Mesendoderm (in vitro differentiated cells): ENCODE data around the gene EIF1.
A peak's percentile ranks its signal among the peaks of the same experiment; 100 is the strongest.

ENCODE experiments used
- DNase-seq: peaks from one replicate; pipeline ENCODE4 v3.0.0; 2013
- H2AK5ac ChIP-seq: 2 replicates; pipeline ENCODE4 v1.6.1; 2013; ENCODE audit warnings: low read length, inconsistent platforms
- H2BK120ac ChIP-seq: 2 replicates; pipeline ENCODE4 v1.6.1; 2013; ENCODE audit warnings: low read depth, mild to moderate bottlenecking, low read length, moderate library complexity, mixed read lengths
- H2BK15ac ChIP-seq: replicated peaks from 2 replicates; pipeline ENCODE4 v1.6.1; 2013; ENCODE audit warnings: low read depth, mild to moderate bottlenecking, moderate library complexity
- H2BK5ac ChIP-seq: 2 replicates; pipeline ENCODE4 v1.6.1; 2013; ENCODE audit warnings: low read length, inconsistent platforms
- H3K18ac ChIP-seq: 2 replicates; pipeline ENCODE4 v1.6.1; 2013; ENCODE audit warnings: mild to moderate bottlenecking, low read length, mixed read lengths
- H3K23ac ChIP-seq: one replicate; pipeline ENCODE4 v1.6.1; 2013; ENCODE audit warnings: low read length
- H3K27ac ChIP-seq: 2 replicates; pipeline ENCODE4 v1.5.1; 2013; ENCODE audit warnings: low read depth, mild to moderate bottlenecking, inconsistent platforms, low read length, moderate library complexity
- H3K27me3 ChIP-seq: 2 replicates; pipeline ENCODE4 v1.6.1; 2013; ENCODE audit warnings: low read length, control low read depth, mild to moderate bottlenecking, inconsistent platforms; ENCODE audit not compliant: insufficient read depth, poor library complexity
- H3K36me3 ChIP-seq: 2 replicates; pipeline ENCODE4 v1.6.1; 2013; ENCODE audit warnings: low read length, inconsistent platforms; ENCODE audit not compliant: control insufficient read depth, insufficient read depth
- H3K4ac ChIP-seq: one replicate; pipeline ENCODE4 v1.6.1; 2013; ENCODE audit warnings: low read depth, mild to moderate bottlenecking, low read length, moderate library complexity
- H3K4me1 ChIP-seq: 2 replicates; pipeline ENCODE4 v1.6.1; 2013; ENCODE audit warnings: low read depth, low read length, inconsistent platforms; ENCODE audit not compliant: control insufficient read depth
- H3K4me2 ChIP-seq: 2 replicates; pipeline ENCODE4 v1.6.1; 2013; ENCODE audit warnings: low read length
- H3K4me3 ChIP-seq: 2 replicates; pipeline ENCODE4 v1.5.1; 2013; ENCODE audit warnings: mild to moderate bottlenecking, low read length
- H3K56ac ChIP-seq: one replicate; pipeline ENCODE4 v1.6.1; 2013; ENCODE audit warnings: low read length
- H3K79me1 ChIP-seq: 2 replicates; pipeline ENCODE4 v1.6.1; 2013; ENCODE audit warnings: low read length, inconsistent platforms
- H3K79me2 ChIP-seq: 2 replicates; pipeline ENCODE4 v1.6.1; 2013; ENCODE audit warnings: mild to moderate bottlenecking, low read length; ENCODE audit not compliant: control insufficient read depth, insufficient read depth
- H3K9ac ChIP-seq: 2 replicates; pipeline ENCODE4 v1.6.1; 2013; ENCODE audit warnings: low read length, inconsistent platforms
- H4K5ac ChIP-seq: one replicate; pipeline ENCODE4 v1.6.1; 2013; ENCODE audit warnings: low read length
- H4K8ac ChIP-seq: one replicate; pipeline ENCODE4 v1.6.1; 2013; ENCODE audit warnings: low read depth, mild to moderate bottlenecking, control low read depth, low read length, moderate library complexity
- WGBS: extraction: QIAGEN DNeasy Blood & Tissue Kit; methylation state at CpG from one replicate; pipeline ENCODE4 v1.1.7; 2013; ENCODE audit warnings: low lambda C conversion rate, missing lambda C conversion rate; ENCODE audit not compliant: insufficient coverage; ENCODE audit errors: extremely low coverage; 5-methylcytosine and 5-hydroxymethylcytosine counted together

The EIF1 gene

GRCh38 chr17:41725134-41725533 is 36.4 kb downstream of the EIF1 start:
- H3K27ac ChIP-seq, result no peak overlapping the region
- H2BK120ac ChIP-seq, result no peak overlapping the region
- H3K36me3 ChIP-seq, result no peaks in the 10 kb centered on the region
- no peak overlapping the region for H3K9ac ChIP-seq
- no peak overlapping the region for H2BK15ac ChIP-seq
- no peak overlapping the region for H2BK5ac ChIP-seq
- no CpG with 5 or more reads among the region's 5 CpGs for WGBS
- no peak overlapping the region for H3K18ac ChIP-seq
- H4K5ac ChIP-seq, result no peak overlapping the region
- no peak overlapping the region for H3K23ac ChIP-seq
- H3K4me1 ChIP-seq, result no peaks in the 10 kb centered on the region
- H3K79me1 ChIP-seq, result no peaks in the 10 kb centered on the region
- H3K79me2 ChIP-seq, result no peaks in the 10 kb centered on the region
- H3K56ac ChIP-seq, result no peak overlapping the region
- no peak for DNase-seq
- no peak overlapping the region for H3K4ac ChIP-seq
- H4K8ac ChIP-seq, result no peak overlapping the region
- no peak overlapping the region for H2AK5ac ChIP-seq
- H3K4me2 ChIP-seq, result no peak overlapping the region
- H3K4me3 ChIP-seq, result no peak overlapping the region
- no peaks in the 10 kb centered on the region for H3K27me3 ChIP-seq

DNA sequence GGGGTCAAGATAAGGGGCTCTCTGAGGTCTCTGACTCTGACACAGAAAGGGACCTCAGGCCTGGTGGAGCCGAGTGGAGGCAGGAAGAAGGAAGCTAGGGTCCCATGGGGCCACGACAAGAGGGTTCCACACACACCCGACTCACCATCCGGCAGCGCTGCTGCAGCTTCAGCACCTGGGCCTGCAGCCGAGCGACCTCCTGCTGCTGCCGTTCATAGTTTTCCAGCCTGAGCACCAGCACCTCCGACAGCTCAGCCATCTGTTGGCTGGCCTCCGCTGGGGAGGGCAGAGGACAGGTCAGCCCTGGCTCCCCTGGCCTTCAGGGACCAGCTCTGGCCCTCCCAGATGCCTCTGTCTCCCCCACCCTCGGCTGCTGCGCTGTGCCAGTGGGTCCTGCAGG is 39.4 kb downstream of the EIF1 start:
- H3K79me2 ChIP-seq, result no peaks in the 10 kb centered on the region
- no peak overlapping the region for H3K56ac ChIP-seq
- no peak overlapping the region for H3K4me2 ChIP-seq
- no CpG with 5 or more reads among the region's 12 CpGs for WGBS
- H3K9ac ChIP-seq, result no peak overlapping the region
- H3K18ac ChIP-seq, result no peak overlapping the region
- H3K4me1 ChIP-seq, result no peaks in the 10 kb centered on the region
- no peaks in the 10 kb centered on the region for H3K36me3 ChIP-seq
- no peak overlapping the region for H4K5ac ChIP-seq
- no peak overlapping the region for H3K4ac ChIP-seq
- no peak for DNase-seq
- no peaks in the 10 kb centered on the region for H3K79me1 ChIP-seq
- no peak overlapping the region for H3K27ac ChIP-seq
- no peak overlapping the region for H2BK15ac ChIP-seq
- no peak overlapping the region for H3K23ac ChIP-seq
- no peak overlapping the region for H3K4me3 ChIP-seq
- no peak overlapping the region for H2BK5ac ChIP-seq
- H4K8ac ChIP-seq, result no peak overlapping the region
- no peaks in the 10 kb centered on the region for H3K27me3 ChIP-seq
- no peak overlapping the region for H2AK5ac ChIP-seq
- no peak overlapping the region for H2BK120ac ChIP-seq

- H3K79me1 ChIP-seq, result no peaks in the 10 kb centered on the region
- H3K4me2 ChIP-seq, result no peak overlapping the region
- no peak for DNase-seq
- H3K23ac ChIP-seq, result no peak overlapping the region
- H3K4me3 ChIP-seq, result no peak overlapping the region
- H4K8ac ChIP-seq, result no peak overlapping the region
- H3K4me1 ChIP-seq, result no peaks in the 10 kb centered on the region
- H3K56ac ChIP-seq, result no peak overlapping the region
- H3K36me3 ChIP-seq, result no peaks in the 10 kb centered on the region
- H2BK5ac ChIP-seq, result no peak overlapping the region
- no peak overlapping the region for H2BK15ac ChIP-seq
- H3K27me3 ChIP-seq, result peaks cover 9% of the 10 kb centered on the region
- no peak overlapping the region for H2AK5ac ChIP-seq
- H3K9ac ChIP-seq, result no peak overlapping the region
- no peaks in the 10 kb centered on the region for H3K79me2 ChIP-seq
- no peak overlapping the region for H3K27ac ChIP-seq
- no peak overlapping the region for H4K5ac ChIP-seq
- WGBS, result no CpG with 5 or more reads among the region's 4 CpGs
- no peak overlapping the region for H2BK120ac ChIP-seq
- H3K18ac ChIP-seq, result no peak overlapping the region
- no peak overlapping the region for H3K4ac ChIP-seq
These were observed 41.8 kb downstream of the EIF1 start for GRCh38 chr17:41730479-41730878.

DNA sequence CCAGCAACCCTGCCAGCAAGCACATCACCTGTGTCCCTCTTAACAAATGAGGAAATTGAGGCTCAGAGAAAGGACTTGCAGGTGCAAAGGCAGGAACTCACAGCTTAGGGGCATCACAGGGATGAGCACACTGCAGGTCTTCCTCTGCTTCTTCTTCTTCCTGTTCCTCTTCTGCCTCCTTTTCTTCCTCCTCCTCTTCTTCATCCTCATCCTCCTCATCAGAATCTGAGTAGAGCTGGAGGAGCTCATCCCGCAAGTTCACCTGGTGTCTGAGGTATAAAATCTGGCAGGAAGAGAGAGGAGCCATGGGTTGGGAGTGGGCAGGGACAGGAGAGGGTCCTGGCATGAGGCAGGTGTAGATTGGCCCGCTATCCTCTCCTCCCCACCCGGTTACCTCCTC is 43.2 kb downstream of the EIF1 start:
- H2BK15ac ChIP-seq, result no peak overlapping the region
- H3K79me2 ChIP-seq, result no peaks in the 10 kb centered on the region
- no peak overlapping the region for H3K18ac ChIP-seq
- H2AK5ac ChIP-seq, result no peak overlapping the region
- H3K27ac ChIP-seq, result no peak overlapping the region
- no peak overlapping the region for H2BK120ac ChIP-seq
- H3K27me3 ChIP-seq, result peaks cover 13% of the 10 kb centered on the region
- no CpG with 5 or more reads among the region's 3 CpGs for WGBS
- H3K9ac ChIP-seq, result no peak overlapping the region
- no peak overlapping the region for H3K4me3 ChIP-seq
- no peaks in the 10 kb centered on the region for H3K4me1 ChIP-seq
- no peak for DNase-seq
- no peaks in the 10 kb centered on the region for H3K36me3 ChIP-seq
- no peak overlapping the region for H3K4ac ChIP-seq
- no peak overlapping the region for H3K56ac ChIP-seq
- no peak overlapping the region for H4K8ac ChIP-seq
- no peak overlapping the region for H4K5ac ChIP-seq
- H2BK5ac ChIP-seq, result no peak overlapping the region
- no peaks in the 10 kb centered on the region for H3K79me1 ChIP-seq
- no peak overlapping the region for H3K4me2 ChIP-seq
- no peak overlapping the region for H3K23ac ChIP-seq

DNA sequence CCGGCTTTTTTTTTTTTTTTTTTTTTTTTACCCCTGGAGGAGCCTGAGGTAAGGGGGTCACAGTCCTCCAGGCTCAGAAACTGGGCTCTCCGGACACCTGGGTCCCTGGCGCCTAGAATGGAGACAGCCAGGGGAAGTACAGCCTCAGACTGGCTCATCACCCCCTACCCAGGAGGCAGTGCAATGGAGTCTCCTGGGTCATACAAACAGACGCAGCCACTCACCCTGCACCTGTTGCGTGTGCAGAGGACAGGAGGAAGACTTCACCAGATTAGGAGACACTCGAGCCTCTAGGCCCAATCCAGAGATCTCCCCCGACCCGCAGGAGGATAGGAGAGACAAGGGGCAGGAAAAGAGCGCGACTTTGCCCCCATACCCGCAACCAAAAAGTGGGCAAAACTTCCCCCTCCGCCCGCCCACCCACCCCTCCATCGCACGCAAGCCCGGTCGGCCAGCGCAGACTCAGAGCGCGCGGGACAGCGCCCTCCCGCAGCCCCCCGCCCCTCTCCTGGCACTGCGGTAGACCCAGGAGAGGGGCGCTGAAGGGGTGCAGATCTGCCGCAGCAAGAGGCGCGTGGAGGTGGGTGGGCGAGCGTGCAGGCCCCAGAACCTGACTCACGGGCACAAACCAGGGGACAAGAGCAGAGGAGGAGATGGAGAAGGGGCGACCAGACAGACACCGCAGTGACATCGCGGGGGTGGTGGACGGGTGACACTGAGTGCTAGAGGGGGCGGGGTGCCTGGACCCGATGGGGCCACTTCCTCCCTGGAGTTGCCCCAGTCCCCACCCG is 44.9 kb downstream of the EIF1 start:
- H2BK15ac ChIP-seq, result no peak overlapping the region
- no peak for DNase-seq
- H2BK5ac ChIP-seq, result no peak overlapping the region
- no peak overlapping the region for H4K5ac ChIP-seq
- no peaks in the 10 kb centered on the region for H3K36me3 ChIP-seq
- no peaks in the 10 kb centered on the region for H3K79me2 ChIP-seq
- no peak overlapping the region for H2AK5ac ChIP-seq
- peaks cover 13% of the 10 kb centered on the region for H3K27me3 ChIP-seq
- H4K8ac ChIP-seq, result no peak overlapping the region
- H3K4ac ChIP-seq, result no peak overlapping the region
- no peaks in the 10 kb centered on the region for H3K79me1 ChIP-seq
- peak overlapping the region; percentile 63 for H3K9ac ChIP-seq
- WGBS, result no CpG with 5 or more reads among the region's 40 CpGs
- H3K18ac ChIP-seq, result no peak overlapping the region
- no peak overlapping the region for H3K56ac ChIP-seq
- H3K27ac ChIP-seq, result no peak overlapping the region
- no peak overlapping the region for H3K4me3 ChIP-seq
- peak overlapping the region; percentile 97 for H3K4me2 ChIP-seq
- H3K4me1 ChIP-seq, result no peaks in the 10 kb centered on the region
- H3K23ac ChIP-seq, result peak overlapping the region; percentile 66
- no peak overlapping the region for H2BK120ac ChIP-seq
